B cell (primary cell): ENCODE measurements around the gene COMT.

ENCODE experiments used
- EZH2 ChIP-seq: IDR thresholded peaks from 2 replicates; pipeline ENCODE4 v1.6.1; 2012; ENCODE audit warnings: borderline replicate concordance, low read depth, mild to moderate bottlenecking, moderate library complexity, low read length; ENCODE audit not compliant: insufficient read depth, poor library complexity, severe bottlenecking
- TF ChIP-seq, protein P1 (sequence below): fragments of 200-600 bp; IDR thresholded peaks from one replicate; pipeline ENCODE4 v1.8.0; 2022; ENCODE audit warnings: antibody characterized with exemption, mild to moderate bottlenecking

GRCh38 chr22:19990188-19990587, 48.6 kb downstream of the COMT start:
- TF ChIP-seq EZH2: no peak
- TF ChIP-seq, protein P1, sequence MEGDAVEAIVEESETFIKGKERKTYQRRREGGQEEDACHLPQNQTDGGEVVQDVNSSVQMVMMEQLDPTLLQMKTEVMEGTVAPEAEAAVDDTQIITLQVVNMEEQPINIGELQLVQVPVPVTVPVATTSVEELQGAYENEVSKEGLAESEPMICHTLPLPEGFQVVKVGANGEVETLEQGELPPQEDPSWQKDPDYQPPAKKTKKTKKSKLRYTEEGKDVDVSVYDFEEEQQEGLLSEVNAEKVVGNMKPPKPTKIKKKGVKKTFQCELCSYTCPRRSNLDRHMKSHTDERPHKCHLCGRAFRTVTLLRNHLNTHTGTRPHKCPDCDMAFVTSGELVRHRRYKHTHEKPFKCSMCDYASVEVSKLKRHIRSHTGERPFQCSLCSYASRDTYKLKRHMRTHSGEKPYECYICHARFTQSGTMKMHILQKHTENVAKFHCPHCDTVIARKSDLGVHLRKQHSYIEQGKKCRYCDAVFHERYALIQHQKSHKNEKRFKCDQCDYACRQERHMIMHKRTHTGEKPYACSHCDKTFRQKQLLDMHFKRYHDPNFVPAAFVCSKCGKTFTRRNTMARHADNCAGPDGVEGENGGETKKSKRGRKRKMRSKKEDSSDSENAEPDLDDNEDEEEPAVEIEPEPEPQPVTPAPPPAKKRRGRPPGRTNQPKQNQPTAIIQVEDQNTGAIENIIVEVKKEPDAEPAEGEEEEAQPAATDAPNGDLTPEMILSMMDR: no peak
